Measurements from ENCODE around the gene BNIP5.
A peak's percentile ranks its signal among the peaks of the same experiment; 100 is the strongest.

The BNIP5 gene

GRCh38 chr6:36347621-36348020 lies 10.9 kb upstream of the BNIP5 start:
- POLR2A ChIA-PET = interaction anchor here (0.9 kb wide), 1 partner anchor 11 kb away, joined by 3 read pairs; no protein-coding TSS in a partner anchor
- Histone ChIP-seq H3K4me3 (ENCODE audit: low read depth, low read length) (no peak overlapping the region), H3K27ac (ENCODE audit: extremely low read depth, low read depth, low read length) (no peak overlapping the region), H3K9me3 (ENCODE audit: control insufficient read depth, insufficient read depth, low read depth, low read length) (no peaks in the 10 kb centered on the region), H3K36me3 (ENCODE audit: control insufficient read depth in 2 of 2, insufficient read depth in 1 of 2, low read length in 2 of 2) (no peaks in the 10 kb centered on the region), H3K4me1 (ENCODE audit: control insufficient read depth, insufficient read depth, low read length) (peaks cover 3% of the 10 kb centered on the region; the same call in 1 of the 2 replicates)
- CTCF ChIA-PET = interaction anchor here (0.9 to 17.7 kb wide), 3 partner anchors 11 to 45 kb away, joined by 5 to 234 read pairs (median 23); no protein-coding TSS in a partner anchor
- TF ChIP-seq PRDM10 (tag by site-specific recombination; IDR thresholded peaks at IDR 0.05) = peak; percentile 36
- TF ChIP-seq ZFP37 (tag by site-specific recombination; IDR thresholded peaks at IDR 0.05) = no peak
- no peak for TF ChIP-seq ZNF146 (tag by site-specific recombination; IDR thresholded peaks at IDR 0.05)
- no peak for TF ChIP-seq ZNF433 (tag by site-specific recombination; IDR thresholded peaks at IDR 0.05; ENCODE audit: low read depth)

- Histone ChIP-seq H3K4me3 (ENCODE audit: low read depth, low read length) (no peak overlapping the region), H3K9me3 (ENCODE audit: control insufficient read depth, insufficient read depth, low read depth, low read length) (no peaks in the 10 kb centered on the region), H3K4me1 (ENCODE audit: control insufficient read depth, insufficient read depth, low read length) (peaks cover 3% of the 10 kb centered on the region; the same call in 1 of the 2 replicates), H3K27ac (ENCODE audit: extremely low read depth, low read depth, low read length) (no peak overlapping the region), H3K36me3 (ENCODE audit: control insufficient read depth in 2 of 2, insufficient read depth in 1 of 2, low read length in 2 of 2) (no peaks in the 10 kb centered on the region)
- ChIA-PET CTCF (interaction anchor here (3.7 to 17.7 kb wide), 2 partner anchors 12 to 44 kb away, joined by 23 to 234 read pairs; no protein-coding TSS in a partner anchor), POLR2A (interaction anchor here (0.9 kb wide), 1 partner anchor 12 kb away, joined by 3 read pairs; no protein-coding TSS in a partner anchor)
- TF ChIP-seq ZNF513 (tag by site-specific recombination; IDR thresholded peaks at IDR 0.05) = no peak
- TF ChIP-seq ZNF114 (tag by site-specific recombination; IDR thresholded peaks at IDR 0.05) = no peak
- no peak for TF ChIP-seq ZFP37 (tag by site-specific recombination; IDR thresholded peaks at IDR 0.05)
- no peak for TF ChIP-seq ZNF621 (tag by site-specific recombination; IDR thresholded peaks at IDR 0.05)
- TF ChIP-seq MYNN (tag by site-specific recombination; IDR thresholded peaks at IDR 0.05; ENCODE audit: borderline replicate concordance) = no peak
Observed at GRCh38 chr6:36346486-36347273, 10.0 kb upstream of the BNIP5 start.

GRCh38 chr6:36345681-36346466 lies 9.2 kb upstream of the BNIP5 start:
- Histone ChIP-seq H3K9me3 (ENCODE audit: control insufficient read depth, insufficient read depth, low read depth, low read length) (no peaks in the 10 kb centered on the region), H3K36me3 (ENCODE audit: control insufficient read depth in 2 of 2, insufficient read depth in 1 of 2, low read length in 2 of 2) (no peaks in the 10 kb centered on the region), H3K4me3 (ENCODE audit: low read depth, low read length) (no peak overlapping the region), H3K27ac (ENCODE audit: extremely low read depth, low read depth, low read length) (no peak overlapping the region), H3K4me1 (ENCODE audit: control insufficient read depth, insufficient read depth, low read length) (peaks cover 3% of the 10 kb centered on the region; the same call in 1 of the 2 replicates)
- TF ChIP-seq ZXDB (tag by site-specific recombination; IDR thresholded peaks at IDR 0.05) (no peak), ZNF488 (tag by site-specific recombination; IDR thresholded peaks at IDR 0.05) (no peak), TSHZ1 (tag by site-specific recombination; IDR thresholded peaks at IDR 0.05; ENCODE audit: borderline replicate concordance) (no peak), SETDB1 (IDR thresholded peaks at IDR 0.05; ENCODE audit: insufficient read length, low read length) (no peak)
- ChIA-PET POLR2A (no interaction called here), CTCF (interaction anchor here (1.2 to 17.7 kb wide), 3 partner anchors 9 to 43 kb away, joined by 4 to 234 read pairs (median 23); partner anchors contain the start of gene BNIP5)
